Left cardiac atrium (tissue), 4 donors: ENCODE data around the gene ZDHHC14. TPM values are rescaled to one million over a fixed set of nuclear protein-coding genes. Genes with fewer than 3 reads are reported as not detected.

ENCODE experiments used
- ATAC-seq, 2 donors: fragments of 200-7000 bp; cut with Tn5 transposase; one replicate each; pipeline ENCODE4 v1.9.1; 2020; ENCODE audit warnings: mild to moderate bottlenecking in 2 of 2, moderate library complexity in 2 of 2
- DNase-seq: peaks from one replicate; pipeline ENCODE4 v3.0.0-alpha.2; 2020
- intact Hi-C, 2 donors: fragments of 100-400 bp; cut with DNase I; formaldehyde crosslinking; loops; one replicate each; pipeline versions ENCODE4 v1.14.1 to v1.15.1; 2022 to 2023
- total RNA-seq, 2 donors: library from RNA; stranded (reverse); fragmentation: NEBNext Ultra II Directional; extraction: Animal tissue kit (Norgen Biotek cat#: 25700); gene quantifications; one replicate each; pipeline ENCODE4 v1.2.1, GENCODE V29; 2021
- donor health status: DM: no; HTN: yes; CAD: no.
- donor health status: DM: no; HTN: yes; CAD: no; lungs with severe emphysema.
- donor health status: DM: yes; HTN: yes; CAD: no.
- donor health status: Dilated cardiomyopathy.

Gene ZDHHC14
- total RNA-seq, 2 donors from 2014 or later = 12.1 to 12.3 TPM

DNA sequence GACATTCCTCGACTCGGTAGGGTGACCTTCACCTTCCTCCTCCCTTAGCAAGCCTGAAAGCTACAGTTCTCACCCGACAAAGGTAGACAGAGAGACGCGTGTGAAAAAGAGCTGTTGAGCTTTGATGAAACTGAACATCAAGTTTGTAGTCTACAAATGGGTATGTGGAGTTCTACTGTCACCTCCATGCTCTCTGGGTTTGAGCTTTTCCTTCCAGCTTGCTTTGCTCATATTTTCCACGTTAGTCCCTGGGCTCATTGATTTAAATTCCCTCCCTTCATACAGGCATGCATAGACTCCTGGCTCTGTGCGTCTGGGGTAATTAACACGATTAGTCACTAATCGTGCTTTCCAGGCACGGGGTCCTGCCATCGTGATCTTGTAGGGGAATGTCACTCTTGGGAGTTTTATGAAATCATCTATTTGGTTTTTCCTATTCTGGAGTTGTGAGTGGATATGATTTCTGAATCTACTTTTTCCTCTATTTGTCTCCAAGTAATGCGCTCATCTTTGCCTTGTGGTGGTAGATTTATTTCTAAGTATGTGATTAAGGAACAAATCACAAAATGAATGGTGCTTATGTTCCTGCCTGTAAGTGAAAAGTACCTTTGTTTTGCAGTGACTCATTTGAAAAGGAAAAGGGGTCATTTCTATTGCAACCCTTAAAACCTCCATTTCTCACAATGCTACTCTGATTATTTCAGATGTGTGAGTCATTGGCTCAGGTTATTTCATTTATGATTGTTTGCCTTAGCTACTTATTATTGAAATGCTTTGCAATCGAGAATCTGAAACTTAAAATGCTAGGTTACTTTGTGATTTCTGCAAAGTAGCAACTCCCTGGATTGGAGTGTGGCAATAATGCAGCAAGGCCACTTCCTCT lies 154.6 kb downstream of the ZDHHC14 start:
- intact Hi-C loops = no loop called here
- ATAC-seq (peak in 1 of 2 donors; percentile 24), DNase-seq (no peak)

DNA sequence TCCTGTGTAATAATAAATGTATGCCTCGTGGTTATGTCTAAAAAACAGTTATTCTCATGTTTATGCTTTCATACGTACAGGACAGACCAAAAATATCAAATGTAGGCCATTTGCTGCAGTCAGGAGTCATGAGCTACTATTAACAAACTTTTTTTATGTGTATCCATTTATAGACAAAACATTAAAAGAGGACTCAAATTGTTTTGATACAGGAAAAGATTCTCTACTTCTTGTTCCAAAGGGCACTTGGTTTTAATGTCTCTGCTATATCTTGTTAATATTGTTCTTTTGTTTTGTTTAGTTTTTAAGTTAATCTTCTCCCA lies 155.2 kb downstream of the ZDHHC14 start:
- intact Hi-C loops = no loop called here
- ATAC-seq = peak in 1 of 2 donors; percentile 22
- DNase-seq = no peak

DNA sequence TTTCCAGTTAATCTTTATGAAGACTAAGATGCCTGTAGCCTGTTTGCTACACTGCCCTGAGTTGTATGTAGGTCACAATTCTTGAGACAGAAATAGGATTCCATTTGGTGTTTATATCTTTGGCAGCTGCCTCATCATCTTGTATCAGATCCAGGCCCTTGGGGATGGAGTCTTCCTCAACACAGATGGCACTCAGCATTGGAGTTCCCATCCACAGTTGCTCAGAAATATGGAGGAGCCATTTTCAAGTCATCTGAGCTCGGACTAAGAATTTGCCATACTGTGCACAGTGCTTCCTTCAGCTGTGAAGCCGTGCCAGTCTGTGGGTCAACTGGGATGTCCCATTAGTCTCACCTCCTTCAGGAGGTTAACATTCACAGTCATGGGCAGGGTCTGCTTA lies 156.6 kb downstream of the ZDHHC14 start:
- intact Hi-C loops = no loop called here
- ATAC-seq = no peak
- no peak for DNase-seq

DNA sequence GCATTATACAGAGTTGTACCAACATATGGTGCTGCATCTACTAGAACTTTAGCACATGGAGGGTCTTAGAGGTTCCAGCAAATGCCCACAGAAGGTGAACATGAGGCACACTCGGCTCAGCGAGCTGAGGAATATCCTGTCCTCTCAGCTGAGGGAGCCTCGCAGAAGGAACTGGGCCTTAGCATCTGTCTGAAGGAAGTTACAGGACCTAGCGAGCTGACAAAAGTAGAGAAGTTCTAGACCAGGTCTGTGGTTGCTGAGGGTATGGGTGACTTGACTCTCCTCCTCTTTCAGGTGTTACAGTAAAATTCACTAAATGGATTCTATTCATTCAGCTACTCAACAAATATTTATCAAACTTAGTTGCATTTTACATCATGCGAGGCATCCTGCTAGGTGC lies 157.2 kb downstream of the ZDHHC14 start:
- DNase-seq = no peak
- intact Hi-C loops = no loop called here
- no peak for ATAC-seq

DNA sequence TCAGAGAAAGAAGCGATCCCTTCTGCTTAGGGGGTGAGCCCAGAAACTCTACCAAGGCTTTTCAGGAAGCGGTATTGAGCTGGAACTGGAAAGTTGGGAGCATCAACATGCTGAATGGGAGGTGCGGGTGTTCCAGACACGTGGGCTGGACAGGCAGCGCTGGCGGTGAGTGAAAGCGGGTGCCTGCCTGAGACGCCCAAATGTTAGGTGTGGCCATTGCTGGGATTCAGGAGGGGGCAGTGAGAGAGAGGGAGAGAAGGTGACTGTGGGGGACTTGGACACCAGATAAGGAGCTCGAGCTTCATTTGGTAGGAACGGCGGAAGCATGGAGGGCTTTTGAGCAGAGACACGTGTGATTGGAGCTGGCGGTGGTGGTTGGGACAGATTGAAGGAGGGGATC lies 157.7 kb downstream of the ZDHHC14 start:
- no peak for ATAC-seq
- intact Hi-C loops = no loop called here
- DNase-seq = no peak

DNA sequence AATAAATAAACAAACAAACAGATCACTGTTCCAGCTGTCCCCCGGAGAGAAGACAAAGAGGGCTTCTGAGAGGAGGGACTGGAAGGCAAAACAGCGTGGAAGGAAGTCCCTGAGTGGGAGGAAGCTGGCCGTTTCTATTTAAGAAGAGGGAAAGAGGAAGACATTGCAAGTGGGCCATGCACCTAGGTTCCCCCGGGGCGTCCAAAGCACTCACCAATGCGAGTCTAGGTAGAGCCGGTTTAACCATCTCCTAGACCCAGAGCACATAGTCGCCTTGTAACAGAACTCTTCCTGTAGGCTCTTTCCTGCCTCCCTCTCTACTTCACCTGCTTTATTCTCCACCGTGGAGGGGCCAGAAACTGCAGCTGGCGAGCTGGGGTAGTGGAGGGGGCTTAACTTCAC lies 158.4 kb downstream of the ZDHHC14 start:
- no peak for ATAC-seq
- intact Hi-C loops = no loop called here

DNA sequence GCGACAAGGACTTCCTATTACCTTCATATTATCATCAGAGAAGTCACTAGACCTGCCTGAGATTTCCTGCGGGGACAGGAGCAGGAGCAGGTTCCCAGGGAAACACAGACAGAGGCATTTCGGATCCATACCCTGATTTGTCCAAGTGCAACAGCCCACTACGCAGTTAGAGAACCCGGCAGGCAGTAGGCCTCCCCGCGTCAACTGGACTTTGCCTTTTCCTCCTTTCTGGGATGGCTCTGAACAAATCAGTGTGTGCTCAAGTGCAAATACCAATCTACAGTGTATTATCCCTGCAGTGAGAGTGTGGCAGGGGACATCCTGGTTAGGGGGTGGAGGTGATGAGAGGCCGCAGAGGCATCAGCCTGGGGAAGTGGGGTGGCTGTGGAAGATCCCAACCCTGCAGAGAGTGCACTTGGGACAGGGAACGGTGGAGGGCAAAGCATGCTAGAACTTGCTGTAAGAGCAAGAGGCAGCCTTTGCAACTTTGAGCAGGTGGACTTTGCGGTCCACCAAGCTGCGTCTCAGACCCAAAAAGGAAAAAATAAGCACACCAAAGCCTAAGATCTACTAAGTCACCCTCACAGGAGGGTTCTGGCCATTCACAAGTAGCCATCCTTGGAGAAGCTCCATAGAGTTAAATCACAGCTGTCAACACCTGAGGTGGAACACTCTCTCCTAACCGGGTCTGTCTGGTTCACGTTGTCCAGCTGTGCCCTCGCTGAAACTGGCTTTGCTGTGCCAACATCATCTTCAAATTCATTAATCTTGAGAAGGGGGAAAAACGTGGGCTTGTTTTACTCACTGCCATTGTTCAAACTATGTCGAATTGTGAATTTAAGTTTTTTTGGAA lies 159.1 kb downstream of the ZDHHC14 start:
- ATAC-seq (peak; percentile 58 to 62), DNase-seq (no peak)
- intact Hi-C loops = loop anchor here in 1 of 2 donors (10.0 kb wide), 1 partner anchor 155 kb away; the partner anchor contains the start of gene ZDHHC14

More for the DNA sequence above, 158.4 kb downstream of the ZDHHC14 start:
- no peak for DNase-seq

DNA sequence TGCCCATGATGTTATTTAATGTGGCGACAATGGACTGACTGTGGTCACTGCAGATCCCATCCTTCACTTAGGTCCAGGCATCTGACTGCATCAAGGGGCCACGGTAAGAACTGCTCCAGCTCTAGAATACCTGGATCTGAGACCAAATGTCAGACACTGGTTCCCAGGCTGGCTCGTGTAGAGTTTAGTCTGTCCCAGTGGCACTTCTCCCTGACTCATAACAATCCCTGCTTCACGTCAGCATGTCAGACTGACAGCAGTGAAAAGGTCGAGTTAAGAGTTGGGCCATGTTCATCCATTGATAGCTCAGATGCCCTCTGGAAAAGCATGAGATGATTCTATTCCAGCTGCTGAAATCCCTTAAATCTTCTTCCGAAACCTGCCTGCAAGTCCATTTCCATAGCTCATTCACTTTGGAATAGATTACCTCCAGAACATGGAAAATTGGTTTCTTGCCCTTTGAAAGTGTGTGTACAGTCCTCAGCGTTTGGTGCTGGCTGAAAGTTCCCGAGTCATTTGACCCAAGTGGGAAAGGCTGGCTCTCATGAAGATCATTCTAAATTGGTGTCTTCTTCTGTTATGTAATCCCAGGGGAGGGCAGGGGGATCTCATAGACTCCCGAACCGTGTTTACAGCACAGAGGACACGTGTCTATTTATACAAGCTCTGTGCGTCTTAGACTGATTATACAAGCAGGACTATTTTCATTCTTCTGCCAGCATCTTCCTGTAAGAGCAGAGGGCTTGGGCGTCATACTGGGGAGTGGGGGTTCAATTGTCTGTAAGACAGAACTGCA lies 160.8 kb downstream of the ZDHHC14 start:
- intact Hi-C loops = loop anchor here in 1 of 2 donors (10.0 kb wide), 1 partner anchor 157 kb away; the partner anchor contains the start of gene ZDHHC14
- no peak for DNase-seq
- ATAC-seq = peak in 1 of 2 donors; percentile 73

DNA sequence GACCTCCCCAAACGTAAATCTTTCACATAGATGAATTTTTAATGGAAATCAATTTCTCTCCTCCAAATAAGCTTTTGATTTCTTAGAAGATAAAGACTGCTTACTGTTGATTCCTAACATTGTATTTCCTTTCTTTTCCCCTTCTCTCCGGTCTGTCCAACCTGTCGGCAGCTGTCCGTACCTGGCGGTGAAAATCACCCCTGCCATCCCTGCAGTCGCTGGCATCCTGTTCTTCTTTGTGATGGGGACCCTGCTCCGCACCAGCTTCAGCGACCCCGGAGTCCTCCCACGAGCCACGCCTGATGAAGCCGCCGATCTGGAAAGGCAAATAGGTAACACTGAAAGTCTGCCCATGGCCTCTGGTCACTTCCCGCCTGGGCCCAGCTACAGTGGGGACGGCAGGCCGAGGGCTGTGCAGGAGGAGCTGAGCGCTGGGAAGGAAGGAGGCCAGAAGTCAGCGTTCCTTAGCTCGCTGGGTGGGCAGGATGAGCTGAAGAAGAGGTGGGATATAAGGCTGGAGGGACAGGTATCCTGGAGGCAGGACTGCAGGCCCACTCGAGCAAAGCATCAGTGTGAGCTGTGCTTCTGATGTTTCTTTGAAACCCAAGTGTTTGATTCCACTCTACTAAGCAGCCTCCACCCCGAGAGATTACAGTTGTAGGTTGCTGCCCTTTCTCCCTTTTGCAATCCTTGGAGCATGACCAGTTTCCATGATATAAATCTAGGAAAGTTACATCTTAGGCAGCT lies 161.6 kb downstream of the ZDHHC14 start:
- ATAC-seq = no peak
- no peak for DNase-seq
- intact Hi-C loops = loop anchor here in 1 of 2 donors (10.0 kb wide), 1 partner anchor 158 kb away; the partner anchor contains the start of gene ZDHHC14

DNA sequence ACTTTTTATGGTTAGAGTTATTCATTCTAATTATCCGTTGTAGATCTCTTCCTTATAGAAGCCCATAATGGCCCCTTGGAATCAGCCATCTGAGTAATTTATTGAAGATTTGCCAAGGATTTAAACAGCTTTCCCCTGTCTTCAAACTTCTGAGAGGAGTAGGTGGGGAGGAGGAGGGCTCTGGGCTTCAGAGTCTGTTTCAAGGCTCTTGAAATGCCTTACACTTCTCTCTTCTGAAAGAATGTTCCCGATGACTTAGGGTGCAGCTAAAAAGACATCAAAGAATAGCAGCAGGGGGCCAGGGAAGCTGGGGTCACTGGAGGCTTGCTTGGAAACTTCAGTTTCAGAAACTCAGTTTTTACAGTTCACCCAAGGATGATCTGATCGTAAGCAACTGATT lies 165.3 kb downstream of the ZDHHC14 start:
- no peak for ATAC-seq
- no peak for DNase-seq
- intact Hi-C loops = loop anchor here in 1 of 2 donors (10.0 kb wide), 1 partner anchor 162 kb away; the partner anchor contains the start of gene ZDHHC14

DNA sequence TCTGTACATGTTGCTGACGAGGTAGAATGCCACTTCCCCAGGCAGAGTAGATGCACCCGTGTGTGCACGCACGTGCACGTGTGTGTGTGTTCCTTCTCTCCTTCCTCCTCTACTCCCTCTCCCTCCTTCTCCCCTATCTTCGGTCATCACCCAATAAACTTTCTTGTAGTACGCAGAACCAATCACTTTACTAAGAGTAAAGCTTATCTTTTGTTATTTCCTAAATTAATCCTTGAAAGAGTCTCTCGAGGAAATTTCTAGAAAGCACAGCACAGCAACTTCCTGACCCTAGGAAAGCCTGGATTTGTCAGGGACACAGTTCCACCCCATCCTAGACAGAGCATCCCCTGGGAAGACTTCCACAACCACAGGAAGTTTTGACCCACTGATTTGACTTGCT lies 166.1 kb downstream of the ZDHHC14 start:
- intact Hi-C loops = loop anchor here in 1 of 2 donors (10.0 kb wide), 1 partner anchor 162 kb away; the partner anchor contains the start of gene ZDHHC14
- DNase-seq (no peak), ATAC-seq (no peak)

DNA sequence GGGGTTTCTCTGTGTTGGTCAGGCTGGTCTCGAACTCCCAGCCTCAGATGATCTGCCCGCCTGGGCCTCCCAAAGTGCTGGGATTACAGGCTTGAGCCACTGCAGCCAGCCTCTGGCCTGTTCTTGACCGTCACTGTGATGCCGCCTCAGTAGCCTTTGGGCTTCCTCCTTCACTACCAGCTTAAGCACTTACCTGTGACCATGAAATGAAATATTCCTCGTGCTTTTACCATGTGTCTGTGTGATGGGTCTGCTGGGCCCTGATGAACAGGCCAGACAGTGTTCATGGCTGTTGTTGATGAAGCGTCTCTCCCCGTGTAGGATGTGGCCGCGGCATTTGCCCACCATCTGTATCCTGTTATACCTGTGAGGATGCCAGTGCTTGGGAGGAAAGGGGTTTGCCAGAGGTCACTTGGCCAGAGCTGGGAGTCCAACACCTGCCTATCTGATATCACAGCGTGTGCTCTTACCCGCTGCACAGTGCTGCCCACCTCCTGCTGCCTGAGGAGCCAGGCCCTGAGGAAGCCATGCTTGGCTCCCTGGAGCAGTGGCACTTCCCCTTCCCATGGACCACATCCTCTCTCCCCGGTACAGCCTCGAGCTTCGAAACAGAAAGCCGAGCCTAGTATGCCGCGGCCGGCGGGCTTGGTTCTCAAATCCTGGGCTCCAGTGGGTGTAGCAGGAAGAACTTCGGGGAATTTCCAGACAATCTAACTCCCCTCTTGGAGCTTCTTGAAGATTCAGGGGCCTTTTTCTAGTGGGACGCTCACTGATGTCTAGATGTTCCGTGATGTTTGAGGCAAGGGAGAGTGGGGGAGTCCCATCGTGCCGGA lies 167.9 kb downstream of the ZDHHC14 start:
- DNase-seq = no peak
- intact Hi-C loops = loop anchor here in 1 of 2 donors (10.0 kb wide), 1 partner anchor 164 kb away; the partner anchor contains the start of gene ZDHHC14
- peak; percentile 66 to 73 for ATAC-seq

DNA sequence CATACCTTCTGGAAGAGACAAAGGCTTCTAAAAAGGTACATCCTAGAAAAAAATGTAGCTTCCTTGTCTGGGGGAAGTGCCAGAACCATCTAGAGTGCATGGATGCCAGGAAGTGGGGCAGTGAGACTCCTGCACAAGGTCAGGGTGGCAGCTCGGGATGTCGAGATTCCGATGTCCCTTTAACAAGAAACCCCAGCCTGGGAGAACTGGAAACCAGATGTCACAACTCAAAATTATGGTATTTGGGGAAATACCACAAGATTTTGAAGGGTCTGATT lies 168.4 kb downstream of the ZDHHC14 start:
- no peak for DNase-seq
- ATAC-seq = no peak
- intact Hi-C loops = loop anchor here in 1 of 2 donors (10.0 kb wide), 1 partner anchor 165 kb away; the partner anchor contains the start of gene ZDHHC14

DNA sequence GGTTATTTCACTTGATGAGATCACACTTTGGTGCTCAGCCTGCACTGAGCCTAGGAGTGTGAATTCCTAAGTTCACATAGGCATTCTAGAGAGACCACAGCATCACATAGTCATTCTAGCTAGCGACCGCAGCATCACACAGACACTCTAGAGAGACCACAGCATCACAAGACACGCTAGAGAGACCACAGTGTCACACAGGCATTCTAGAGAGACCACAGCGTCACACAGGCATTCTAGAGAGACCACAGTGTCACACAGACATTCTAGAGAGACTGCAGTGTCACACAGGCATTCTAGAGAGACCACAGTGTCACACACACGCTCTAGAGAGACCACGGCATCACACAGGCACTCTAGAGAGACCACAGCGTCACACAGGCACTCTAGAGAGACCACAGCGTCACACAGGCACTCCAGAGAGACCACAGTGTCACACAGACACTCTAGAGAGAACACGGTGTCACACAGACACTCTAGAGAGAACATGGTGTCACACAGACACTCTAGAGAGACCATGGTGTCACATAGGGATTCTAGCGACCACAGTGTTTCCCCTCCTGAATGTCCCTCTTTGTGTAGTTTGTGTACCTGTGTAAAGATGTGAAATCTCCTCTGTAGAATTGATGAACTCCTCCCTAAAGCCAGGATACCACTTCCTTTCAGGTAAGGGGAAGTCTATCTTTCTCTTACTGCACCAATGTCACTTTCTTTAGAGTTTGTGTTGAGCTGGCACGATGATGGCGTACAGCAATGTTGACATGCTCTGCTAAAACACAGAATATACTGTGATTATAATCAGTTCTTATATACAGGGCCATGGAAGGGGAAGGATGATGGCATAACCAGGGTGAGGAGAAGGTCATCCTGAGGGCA lies 169.4 kb downstream of the ZDHHC14 start:
- DNase-seq (no peak), ATAC-seq (no peak)
- intact Hi-C loops = no loop called here

DNA sequence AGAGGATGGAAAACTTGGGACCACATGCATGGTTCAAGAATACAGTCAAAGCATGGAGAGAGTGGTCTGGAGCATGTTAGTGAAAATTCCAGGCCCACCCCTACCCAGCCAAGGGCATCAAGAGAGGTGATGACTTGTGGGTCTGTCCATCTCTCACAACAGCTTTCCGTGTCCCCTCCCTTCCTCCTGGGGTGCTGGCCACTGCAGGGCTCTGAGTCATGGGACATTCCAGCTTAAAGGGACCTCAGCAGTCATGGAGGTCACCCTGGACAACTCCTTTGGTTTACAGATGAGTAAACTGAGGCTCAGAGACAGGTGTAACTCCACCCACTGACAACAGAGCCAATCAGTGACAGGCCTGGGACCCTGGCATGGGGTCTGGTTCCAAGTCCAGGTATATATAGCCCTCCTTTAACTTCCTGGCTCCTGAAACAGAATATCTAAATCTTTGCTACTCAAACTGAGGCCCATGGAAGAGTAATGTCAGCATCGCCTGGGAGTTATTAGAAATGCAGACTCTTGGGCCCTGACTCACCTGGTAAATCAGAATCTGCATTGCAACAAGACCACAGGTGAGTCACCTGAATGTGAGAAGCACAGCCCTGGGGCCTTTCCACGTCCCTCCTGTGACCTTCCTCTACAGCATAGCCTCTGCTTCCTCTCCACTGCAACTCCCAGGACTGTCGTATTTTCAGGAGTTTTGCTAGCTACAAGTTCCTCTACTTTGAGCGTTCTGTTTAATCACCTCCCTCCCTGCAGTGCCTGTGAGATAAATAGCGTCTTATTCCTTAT lies 170.2 kb downstream of the ZDHHC14 start:
- ATAC-seq (no peak), DNase-seq (no peak)
- intact Hi-C loops = no loop called here
